NB4 (cell line): ENCODE measurements around the gene CALHM3.

Experiments
- DNase-seq: peaks from one replicate; pipeline ENCODE4 v3.0.0; 2010; ENCODE audit warnings: low read depth
- H3K4me3 ChIP-seq: one replicate; pipeline ENCODE4 v1.5.1; 2011; ENCODE audit warnings: mild to moderate bottlenecking, low read depth, low read length, moderate library complexity
- MAX ChIP-seq: IDR thresholded peaks from 2 replicates; pipeline ENCODE4 v1.6.1; 2011; ENCODE audit warnings: low read depth, low read length
- MYC ChIP-seq: IDR thresholded peaks from 2 replicates; pipeline ENCODE4 v1.6.1; 2011; ENCODE audit warnings: low read depth, low read length
- POLR2A ChIP-seq: IDR thresholded peaks from 2 replicates; pipeline ENCODE4 v1.6.1; 2011; ENCODE audit warnings: mild to moderate bottlenecking; ENCODE audit not compliant: insufficient read length; ENCODE audit errors: extremely low read depth
- TF ChIP-seq, protein P1 (sequence below): IDR thresholded peaks from one replicate; pipeline ENCODE4 v1.5.1; 2012; ENCODE audit warnings: low read depth, low read length

Gene CALHM3

GRCh38 chr10:103517234-103518085 is 38.4 kb upstream of the CALHM3 start:
- H3K4me3 ChIP-seq = no peak overlapping the region
- DNase-seq = no peak
- TF ChIP-seq, protein P1, sequence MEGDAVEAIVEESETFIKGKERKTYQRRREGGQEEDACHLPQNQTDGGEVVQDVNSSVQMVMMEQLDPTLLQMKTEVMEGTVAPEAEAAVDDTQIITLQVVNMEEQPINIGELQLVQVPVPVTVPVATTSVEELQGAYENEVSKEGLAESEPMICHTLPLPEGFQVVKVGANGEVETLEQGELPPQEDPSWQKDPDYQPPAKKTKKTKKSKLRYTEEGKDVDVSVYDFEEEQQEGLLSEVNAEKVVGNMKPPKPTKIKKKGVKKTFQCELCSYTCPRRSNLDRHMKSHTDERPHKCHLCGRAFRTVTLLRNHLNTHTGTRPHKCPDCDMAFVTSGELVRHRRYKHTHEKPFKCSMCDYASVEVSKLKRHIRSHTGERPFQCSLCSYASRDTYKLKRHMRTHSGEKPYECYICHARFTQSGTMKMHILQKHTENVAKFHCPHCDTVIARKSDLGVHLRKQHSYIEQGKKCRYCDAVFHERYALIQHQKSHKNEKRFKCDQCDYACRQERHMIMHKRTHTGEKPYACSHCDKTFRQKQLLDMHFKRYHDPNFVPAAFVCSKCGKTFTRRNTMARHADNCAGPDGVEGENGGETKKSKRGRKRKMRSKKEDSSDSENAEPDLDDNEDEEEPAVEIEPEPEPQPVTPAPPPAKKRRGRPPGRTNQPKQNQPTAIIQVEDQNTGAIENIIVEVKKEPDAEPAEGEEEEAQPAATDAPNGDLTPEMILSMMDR = no peak
- TF ChIP-seq MAX (no peak), POLR2A (no peak)

GRCh38 chr10:103514244-103514643 is 35.2 kb upstream of the CALHM3 start:
- TF ChIP-seq, protein P1 = no peak
- TF ChIP-seq MAX (no peak), POLR2A (no peak), MYC (no peak)
- no peak for DNase-seq
- H3K4me3 ChIP-seq = no peak overlapping the region

DNA sequence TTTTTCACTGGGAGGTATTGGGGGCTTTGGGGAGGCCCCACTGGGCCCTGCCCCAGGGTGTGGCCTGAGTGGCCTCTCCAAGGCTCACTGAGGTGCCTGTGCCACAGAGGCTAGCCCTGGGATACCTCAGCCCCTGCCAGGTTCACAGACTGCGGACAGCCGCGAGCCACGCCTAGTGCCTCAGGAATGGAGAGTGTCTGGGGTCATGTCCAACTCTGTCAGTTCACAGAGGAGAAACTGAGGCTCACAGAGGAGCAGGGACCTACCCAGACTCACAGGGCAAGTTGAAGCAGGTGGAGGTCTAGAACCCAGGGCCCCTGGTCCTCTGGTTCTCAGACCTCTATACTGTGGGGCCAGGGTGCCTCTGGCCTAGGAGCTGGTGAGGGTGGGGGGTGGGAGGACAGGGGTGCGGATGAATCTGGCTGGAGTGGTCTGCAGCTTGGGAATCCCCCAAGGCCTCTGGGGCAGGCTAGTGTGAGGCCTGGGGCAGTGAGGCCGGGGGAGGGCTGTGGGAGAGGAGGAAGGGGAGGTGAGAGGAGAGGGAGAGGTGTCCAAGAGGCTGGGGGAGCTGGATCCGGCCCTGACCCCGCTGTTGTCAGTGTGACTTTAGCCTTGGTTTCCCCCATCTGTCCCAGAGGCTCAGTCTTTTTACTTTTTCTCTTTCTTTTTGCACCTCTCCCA is 34.5 kb upstream of the CALHM3 start:
- TF ChIP-seq POLR2A = no peak
- TF ChIP-seq MYC = no peak
- TF ChIP-seq, protein P1 = no peak
- TF ChIP-seq MAX = no peak
- DNase-seq = no peak
- no peak overlapping the region for H3K4me3 ChIP-seq

DNA sequence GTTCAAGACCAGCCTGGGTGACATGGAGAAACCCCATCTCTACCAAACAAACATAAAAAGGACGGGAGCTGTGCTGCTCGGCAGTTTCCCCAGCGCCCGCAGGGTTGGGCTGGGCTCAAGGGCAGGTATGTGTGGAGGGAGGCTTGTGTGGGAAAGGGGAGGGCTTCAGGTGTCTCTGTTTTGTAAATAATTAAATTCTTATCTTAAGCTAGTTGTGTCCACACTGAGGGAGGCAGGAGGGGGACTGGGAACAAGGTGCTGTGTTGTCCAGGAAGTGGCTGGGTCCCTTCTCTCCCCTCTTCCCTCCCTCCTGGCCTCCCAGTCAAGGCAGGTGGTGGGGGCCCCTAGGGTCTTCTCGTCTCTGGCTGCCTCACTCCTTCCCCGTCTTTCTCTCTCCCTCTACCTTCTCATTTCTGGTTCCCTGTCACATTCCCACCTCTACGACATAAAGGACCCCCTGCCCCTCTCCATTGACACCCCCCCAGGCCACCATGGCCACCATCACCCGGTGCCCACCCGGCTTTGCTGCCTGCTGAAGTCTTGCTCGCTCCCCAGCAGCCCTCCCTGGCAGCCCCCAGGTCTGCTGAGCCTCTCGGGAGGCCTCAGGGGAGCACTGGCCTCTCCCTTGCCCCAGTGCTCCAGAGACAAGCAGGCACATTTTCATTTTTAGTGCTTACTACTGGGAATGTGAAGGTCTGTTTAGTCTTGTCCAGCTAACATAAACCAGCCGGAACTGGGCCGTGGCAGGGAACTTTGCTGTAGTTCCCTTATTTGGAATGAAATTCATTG is 33.7 kb upstream of the CALHM3 start:
- no peak for TF ChIP-seq MAX
- no peak for TF ChIP-seq MYC
- TF ChIP-seq POLR2A = no peak
- TF ChIP-seq, protein P1 = no peak
- no peak overlapping the region for H3K4me3 ChIP-seq
- DNase-seq = no peak

DNA sequence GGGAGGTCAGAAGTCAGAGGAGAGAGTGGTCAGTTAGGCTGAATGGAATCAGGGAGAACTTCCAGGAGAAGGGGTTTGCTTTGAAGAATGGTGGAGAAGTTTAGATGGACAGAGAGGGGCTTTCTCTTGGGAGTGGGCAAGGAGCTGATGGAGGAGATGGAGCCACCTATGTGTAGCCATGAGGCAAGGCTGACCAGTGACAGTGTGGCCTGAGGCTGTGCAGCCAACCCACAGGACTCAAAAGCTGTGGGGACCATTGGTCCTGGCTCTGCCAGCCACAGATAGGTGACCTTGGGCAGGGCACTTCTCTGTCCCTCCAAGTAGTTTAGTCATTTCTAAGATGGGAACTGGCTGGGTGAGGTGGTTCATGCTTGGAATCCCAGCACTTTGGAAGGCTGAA is 33.1 kb upstream of the CALHM3 start:
- no peak overlapping the region for H3K4me3 ChIP-seq
- DNase-seq = no peak
- TF ChIP-seq, protein P1 = no peak
- TF ChIP-seq MYC = no peak
- no peak for TF ChIP-seq MAX
- no peak for TF ChIP-seq POLR2A
